HG03045 (cell line): ENCODE data around the gene ALKBH6.

Source experiments
- ATAC-seq: cut with Tn5 transposase; IDR thresholded peaks from one replicate; pipeline ENCODE4 v1.9.1; 2021; ENCODE audit warnings: mild to moderate bottlenecking, moderate library complexity; ENCODE audit not compliant: unreplicated experiment

ALKBH6 gene

DNA sequence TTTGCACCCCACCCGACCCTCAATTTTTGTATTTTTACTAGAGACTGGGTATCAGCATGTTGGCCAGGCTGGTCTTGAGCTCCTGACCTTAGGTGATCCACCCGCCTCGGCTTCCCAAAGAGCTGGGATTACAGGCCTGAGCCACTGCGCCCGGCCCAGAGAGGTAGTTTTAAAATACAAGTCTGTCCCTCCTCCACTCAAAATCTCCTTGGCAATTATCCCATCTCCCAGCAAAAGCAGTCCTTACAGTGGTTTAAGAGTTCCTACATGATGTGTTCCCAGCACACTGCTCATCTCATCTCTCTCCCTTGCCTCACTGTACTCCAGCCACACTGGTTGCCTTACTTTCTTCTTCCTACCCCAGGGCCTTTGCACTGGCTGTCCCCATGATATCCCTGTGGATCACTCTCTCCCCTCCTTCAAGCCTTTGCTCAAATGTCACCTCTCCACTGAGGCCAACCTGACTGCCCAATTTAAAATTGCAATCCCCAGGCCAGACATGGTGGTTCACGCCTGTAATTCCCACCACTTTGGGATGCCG lies 53.5 kb downstream of the ALKBH6 start:
- ATAC-seq: no peak

DNA sequence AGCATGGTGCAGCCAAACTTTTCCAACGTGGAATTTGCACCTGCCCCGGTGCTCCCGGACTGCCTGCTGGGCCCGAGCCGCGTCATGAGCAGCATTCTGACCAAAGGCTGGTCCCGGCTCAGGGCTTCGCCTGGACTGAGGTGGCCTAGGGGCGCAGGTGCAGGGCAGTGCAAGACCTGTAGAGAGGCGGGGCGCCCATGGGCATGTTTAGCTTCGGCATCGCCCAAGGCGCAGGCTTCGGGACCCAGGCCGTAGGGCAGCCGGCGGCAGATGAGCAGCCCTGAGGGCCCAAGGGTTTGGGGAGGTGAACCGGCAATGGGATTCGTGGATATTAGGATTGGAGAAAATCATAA lies 54.1 kb downstream of the ALKBH6 start:
- no peak for ATAC-seq
